WTC11 (cell line): ENCODE data around the gene IDH3A. TPM values are rescaled to one million over a fixed set of nuclear protein-coding genes. Genes with fewer than 3 reads are reported as not detected.

Source experiments
- ATAC-seq: fragments of 200-7000 bp; cut with Tn5 transposase; 2 replicates; pipeline ENCODE4 v1.10.0; 2021; ENCODE audit warnings: mild to moderate bottlenecking, moderate library complexity
- CTCF ChIA-PET: fragments of 300-600 bp; sonication (Branson Sonifier 250); formaldehyde crosslinking; loops from one replicate; lab custom pipeline; 2021; ENCODE audit warnings: antibody characterized with exemption; lab: Charles Lee
- POLR2A ChIA-PET: fragments of 350-600 bp; sonication (Branson Sonifier 250); formaldehyde crosslinking; loops from one replicate; lab custom pipeline; 2021; ENCODE audit warnings: antibody characterized with exemption; lab: Charles Lee
- DNase-seq: peaks from one replicate; pipeline ENCODE4 v3.0.0; 2021; ENCODE audit warnings: low spot score
- H3K27ac Mint-ChIP-seq: 2 replicates; pipeline ENCODE4 v1.8.0; 2021; ENCODE audit warnings: mixed read lengths
- H3K27me3 Mint-ChIP-seq: 2 replicates; pipeline ENCODE4 v1.8.0; 2021; ENCODE audit warnings: low read depth, mild to moderate bottlenecking, moderate library complexity, mixed read lengths
- H3K36me3 Mint-ChIP-seq: 2 replicates; pipeline ENCODE4 v1.8.0; 2021; ENCODE audit warnings: mixed read lengths
- H3K4me1 Mint-ChIP-seq: 2 replicates; pipeline ENCODE4 v1.8.0; 2022; ENCODE audit warnings: mixed read lengths
- H3K4me3 Mint-ChIP-seq: 2 replicates; pipeline ENCODE4 v1.8.0; 2021; ENCODE audit warnings: mild to moderate bottlenecking, moderate library complexity, mixed read lengths
- H3K9me3 Mint-ChIP-seq: 2 replicates; pipeline ENCODE4 v1.8.0; 2021; ENCODE audit warnings: mixed read lengths
- AFF4 ChIP-seq: sonication (generic); formaldehyde crosslinking; IDR thresholded peaks from 2 replicates; pipeline ENCODE4 v1.8.1; 2023; ENCODE audit warnings: mild to moderate bottlenecking, missing genetic modification reagents, borderline replicate concordance
- CBFB ChIP-seq: sonication (generic); formaldehyde crosslinking; IDR thresholded peaks from 2 replicates; pipeline ENCODE4 v1.8.1; 2022; ENCODE audit warnings: mild to moderate bottlenecking, low read depth, missing genetic modification reagents
- CREB1 ChIP-seq: sonication (generic); formaldehyde crosslinking; IDR thresholded peaks from 2 replicates; pipeline ENCODE4 v1.8.0; 2023; ENCODE audit warnings: mild to moderate bottlenecking, missing genetic modification reagents
- E2F4 ChIP-seq: sonication (generic); formaldehyde crosslinking; IDR thresholded peaks from 2 replicates; pipeline ENCODE4 v1.8.1; 2022; ENCODE audit warnings: low read depth, mild to moderate bottlenecking, moderate library complexity, missing genetic modification reagents, borderline replicate concordance
- ELF4 ChIP-seq: sonication (generic); formaldehyde crosslinking; IDR thresholded peaks from 2 replicates; pipeline ENCODE4 v1.8.1; 2022; ENCODE audit warnings: low read depth, mild to moderate bottlenecking, moderate library complexity, missing genetic modification reagents
- FOXP4 ChIP-seq: sonication (generic); formaldehyde crosslinking; IDR thresholded peaks from 2 replicates; pipeline ENCODE4 v1.8.0; 2022; ENCODE audit warnings: mild to moderate bottlenecking, missing genetic modification reagents
- IRF1 ChIP-seq: sonication (generic); formaldehyde crosslinking; IDR thresholded peaks from 2 replicates; pipeline ENCODE4 v1.8.0; 2023; ENCODE audit warnings: missing genetic modification reagents
- KAT7 ChIP-seq: sonication (generic); formaldehyde crosslinking; IDR thresholded peaks from 2 replicates; pipeline ENCODE4 v1.8.1; 2023; ENCODE audit warnings: missing genetic modification reagents, mild to moderate bottlenecking, borderline replicate concordance
- SOX15 ChIP-seq: fragments of 250-450 bp; sonication (Bioruptor Pico); IDR thresholded peaks from 2 replicates; pipeline ENCODE4 v1.9.0; 2021; ENCODE audit warnings: mild to moderate bottlenecking
- STAT6 ChIP-seq: sonication (generic); formaldehyde crosslinking; conservative IDR thresholded peaks from 2 replicates; pipeline ENCODE4 v1.8.1; 2023; ENCODE audit warnings: mild to moderate bottlenecking, low read depth, missing genetic modification reagents, moderate library complexity
- TEAD1 ChIP-seq: sonication (generic); formaldehyde crosslinking; IDR thresholded peaks from 2 replicates; pipeline ENCODE4 v1.8.0; 2022; ENCODE audit warnings: mild to moderate bottlenecking, missing genetic modification reagents
- USF1 ChIP-seq: sonication (generic); formaldehyde crosslinking; IDR thresholded peaks from 2 replicates; pipeline ENCODE4 v1.8.0; 2022; ENCODE audit warnings: mild to moderate bottlenecking, missing genetic modification reagents
- ZNF263 ChIP-seq: sonication (generic); formaldehyde crosslinking; IDR thresholded peaks from 2 replicates; pipeline ENCODE4 v1.8.1; 2022; ENCODE audit warnings: low read depth, mild to moderate bottlenecking, moderate library complexity, missing genetic modification reagents
- ZNF281 ChIP-seq: sonication (generic); formaldehyde crosslinking; IDR thresholded peaks from 2 replicates; pipeline ENCODE4 v1.8.0; 2023; ENCODE audit warnings: mild to moderate bottlenecking, missing genetic modification reagents
- ZNF512 ChIP-seq: sonication (generic); formaldehyde crosslinking; IDR thresholded peaks from 2 replicates; pipeline ENCODE4 v1.8.1; 2022; ENCODE audit warnings: missing genetic modification reagents, borderline replicate concordance
- ZSCAN18 ChIP-seq: fragments of 250-450 bp; sonication (Bioruptor Pico); IDR thresholded peaks from 2 replicates; pipeline ENCODE4 v2.1.2; 2022; ENCODE audit warnings: mild to moderate bottlenecking, moderate library complexity
- total RNA-seq: library from RNA; stranded (reverse); gene quantifications from 3 replicates; pipeline ENCODE4 v1.2.3, GENCODE V29; 2021

Gene IDH3A
- total RNA-seq, 1 experiment from 2014 or later = 56.6 TPM

- no peak for ATAC-seq
- no peak for TF ChIP-seq E2F4 (CRISPR knock-in tag)
- no peak for TF ChIP-seq ZNF263 (CRISPR knock-in tag)
- no peak for TF ChIP-seq USF1 (CRISPR knock-in tag)
- TF ChIP-seq KAT7 (CRISPR knock-in tag) = no peak
- TF ChIP-seq IRF1 (CRISPR knock-in tag) = no peak
- TF ChIP-seq FOXP4 (CRISPR knock-in tag) = no peak
- TF ChIP-seq CREB1 (CRISPR knock-in tag) = no peak
- TF ChIP-seq AFF4 = no peak
- no peak for TF ChIP-seq STAT6 (CRISPR knock-in tag)
- no peak for TF ChIP-seq ZNF512
- TF ChIP-seq TEAD1 (CRISPR knock-in tag) = no peak
- TF ChIP-seq ZNF281 (CRISPR knock-in tag) = no peak
- no peak for TF ChIP-seq ELF4
- no peak for TF ChIP-seq ZSCAN18 (CRISPR knock-in tag)
- TF ChIP-seq CBFB = no peak
- TF ChIP-seq SOX15 (CRISPR knock-in tag) = no peak
Observed at GRCh38 chr15:78170848-78171773, 21.9 kb downstream of the IDH3A start.

More at GRCh38 chr15:78170848-78171773, 21.9 kb downstream of the IDH3A start:
- Mint-ChIP-seq H3K27ac (no peak overlapping the region), H3K36me3 (peaks cover 39% of the 10 kb centered on the region), H3K4me1 (no peaks in the 10 kb centered on the region), H3K4me3 (no peak overlapping the region), H3K9me3 (no peaks in the 10 kb centered on the region), H3K27me3 (no peaks in the 10 kb centered on the region)
- CTCF ChIA-PET = interaction anchor here (1.4 to 2.7 kb wide), 4 partner anchors 25 to 58 kb away, joined by 3 to 11 read pairs (median 4); partner anchors contain the start of gene CIB2
- POLR2A ChIA-PET = no interaction called here
- DNase-seq = no peak
